ENCODE measurements around the gene WRNIP1.

Gene WRNIP1

DNA sequence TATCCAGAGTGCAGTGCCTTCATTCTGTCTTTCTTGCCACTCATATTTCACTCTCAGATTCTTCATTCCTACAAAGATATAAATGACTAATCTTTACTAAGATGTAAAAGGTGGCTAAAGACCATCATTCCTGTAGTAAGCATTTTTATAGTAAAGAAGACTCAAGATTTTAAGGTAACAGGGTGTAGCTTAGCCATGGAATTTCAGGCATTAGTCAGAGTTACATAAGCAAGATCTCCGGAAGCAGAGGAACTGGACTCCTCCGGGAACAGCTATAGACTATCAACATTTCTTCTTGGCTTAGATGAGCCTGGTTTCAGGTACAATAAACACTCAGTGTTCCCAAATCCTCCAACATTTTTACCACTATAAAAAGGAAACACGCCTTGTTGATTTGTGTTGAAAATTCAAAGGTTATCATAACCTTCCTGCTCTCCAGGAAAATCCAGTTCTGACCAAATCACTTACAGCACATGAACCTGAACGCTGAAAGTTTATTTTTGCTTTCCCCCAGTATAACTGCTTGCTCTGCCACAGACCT, 52.8 kb downstream of the WRNIP1 start:
- Histone ChIP-seq H3F3A (ENCODE audit: insufficient read depth) (no peaks in the 10 kb centered on the region), H3K4me3 (ENCODE audit: insufficient read depth, low read length, poor library complexity, severe bottlenecking) (no peak overlapping the region), H3K27ac (ENCODE audit: low read depth, low read length) (no peak overlapping the region), H3K9ac (ENCODE audit: low read length) (no peak overlapping the region), H3K79me2 (ENCODE audit: insufficient read depth, low read length) (no peaks in the 10 kb centered on the region), H3K9me2 (replicated peaks; ENCODE audit: insufficient read depth, low read length) (no peaks in the 10 kb centered on the region), H3K36me3 (ENCODE audit: low read length) (peaks cover 12% of the 10 kb centered on the region), H3K27me3 (ENCODE audit: low read length) (no peaks in the 10 kb centered on the region), H3K4me2 (ENCODE audit: low read depth, low read length, poor library complexity, severe bottlenecking) (no peak overlapping the region), H4K20me1 (ENCODE audit: low read depth, low read length) (no peaks in the 10 kb centered on the region), H2AFZ (ENCODE audit: low read depth, low read length, severe bottlenecking) (no peak overlapping the region), H3K9me3 (ENCODE audit: insufficient read depth, low read length) (peaks cover 18% of the 10 kb centered on the region)
- no peak for TF ChIP-seq EZH2phosphoT487 (conservative IDR thresholded peaks at IDR 0.05; ENCODE audit: low read length)
- TF ChIP-seq, protein P1, sequence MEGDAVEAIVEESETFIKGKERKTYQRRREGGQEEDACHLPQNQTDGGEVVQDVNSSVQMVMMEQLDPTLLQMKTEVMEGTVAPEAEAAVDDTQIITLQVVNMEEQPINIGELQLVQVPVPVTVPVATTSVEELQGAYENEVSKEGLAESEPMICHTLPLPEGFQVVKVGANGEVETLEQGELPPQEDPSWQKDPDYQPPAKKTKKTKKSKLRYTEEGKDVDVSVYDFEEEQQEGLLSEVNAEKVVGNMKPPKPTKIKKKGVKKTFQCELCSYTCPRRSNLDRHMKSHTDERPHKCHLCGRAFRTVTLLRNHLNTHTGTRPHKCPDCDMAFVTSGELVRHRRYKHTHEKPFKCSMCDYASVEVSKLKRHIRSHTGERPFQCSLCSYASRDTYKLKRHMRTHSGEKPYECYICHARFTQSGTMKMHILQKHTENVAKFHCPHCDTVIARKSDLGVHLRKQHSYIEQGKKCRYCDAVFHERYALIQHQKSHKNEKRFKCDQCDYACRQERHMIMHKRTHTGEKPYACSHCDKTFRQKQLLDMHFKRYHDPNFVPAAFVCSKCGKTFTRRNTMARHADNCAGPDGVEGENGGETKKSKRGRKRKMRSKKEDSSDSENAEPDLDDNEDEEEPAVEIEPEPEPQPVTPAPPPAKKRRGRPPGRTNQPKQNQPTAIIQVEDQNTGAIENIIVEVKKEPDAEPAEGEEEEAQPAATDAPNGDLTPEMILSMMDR (IDR thresholded peaks at IDR 0.05; ENCODE audit: insufficient read depth, low read length, poor library complexity, severe bottlenecking): no peak

DNA sequence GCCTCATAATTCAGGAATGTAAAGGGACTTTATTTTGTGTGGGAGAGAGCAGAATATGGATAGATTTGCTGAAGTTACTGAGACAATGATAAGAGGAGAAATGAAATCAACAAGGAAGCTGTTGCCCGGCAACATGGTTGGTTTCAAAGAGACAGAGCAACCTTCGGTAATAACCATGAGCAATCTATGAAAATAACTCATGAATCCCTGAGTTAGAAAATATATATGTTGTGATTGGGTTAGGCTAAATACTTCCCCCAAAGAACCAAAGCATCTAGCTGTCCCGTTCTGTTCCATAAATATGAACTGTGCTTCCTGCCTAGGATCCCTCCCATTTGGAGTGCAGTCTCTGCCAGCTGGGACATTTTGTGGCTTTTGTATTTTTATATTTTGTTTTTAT, 53.4 kb downstream of the WRNIP1 start:
- TF ChIP-seq EZH2phosphoT487 (conservative IDR thresholded peaks at IDR 0.05; ENCODE audit: low read length): no peak
- TF ChIP-seq, protein P1 (IDR thresholded peaks at IDR 0.05; ENCODE audit: insufficient read depth, low read length, poor library complexity, severe bottlenecking): no peak
- no peak overlapping the region for H3K27ac ChIP-seq (ENCODE audit: low read depth, low read length)
- H3K9ac ChIP-seq (ENCODE audit: low read length): no peak overlapping the region
- H3K4me3 ChIP-seq (ENCODE audit: insufficient read depth, low read length, poor library complexity, severe bottlenecking): no peak overlapping the region
- no peaks in the 10 kb centered on the region for H4K20me1 ChIP-seq (ENCODE audit: low read depth, low read length)
- H3K27me3 ChIP-seq (ENCODE audit: low read length): no peaks in the 10 kb centered on the region
- no peak overlapping the region for H3K4me2 ChIP-seq (ENCODE audit: low read depth, low read length, poor library complexity, severe bottlenecking)
- peaks cover 18% of the 10 kb centered on the region for H3K9me3 ChIP-seq (ENCODE audit: insufficient read depth, low read length)
- H3K9me2 ChIP-seq (replicated peaks; ENCODE audit: insufficient read depth, low read length): no peaks in the 10 kb centered on the region
- H2AFZ ChIP-seq (ENCODE audit: low read depth, low read length, severe bottlenecking): no peak overlapping the region
- no peaks in the 10 kb centered on the region for H3K79me2 ChIP-seq (ENCODE audit: insufficient read depth, low read length)
- peaks cover 12% of the 10 kb centered on the region for H3K36me3 ChIP-seq (ENCODE audit: low read length)
- H3F3A ChIP-seq (ENCODE audit: insufficient read depth): no peaks in the 10 kb centered on the region

DNA sequence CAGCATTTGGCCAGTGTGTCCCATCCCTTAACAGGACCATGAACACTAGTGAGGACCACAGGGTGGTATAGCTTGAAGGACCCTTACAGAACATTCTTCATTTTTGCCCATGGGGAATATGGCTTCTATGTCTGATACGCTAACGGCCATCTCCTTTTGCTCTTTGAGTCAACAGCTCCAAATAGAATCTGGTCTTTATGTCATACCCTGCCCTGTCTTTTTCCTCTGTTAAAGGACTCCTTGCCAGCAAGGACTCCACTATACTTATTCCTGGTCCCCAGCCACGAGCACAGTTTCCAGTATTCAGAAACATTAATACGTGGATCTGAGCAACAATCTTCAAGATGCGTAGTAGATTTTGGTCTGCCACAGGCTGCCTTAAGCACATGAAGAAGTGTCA, 53.9 kb downstream of the WRNIP1 start:
- Histone ChIP-seq H3K79me2 (ENCODE audit: insufficient read depth, low read length) (no peaks in the 10 kb centered on the region), H3K27me3 (ENCODE audit: low read length) (no peaks in the 10 kb centered on the region), H3K27ac (ENCODE audit: low read depth, low read length) (no peak overlapping the region), H3K9ac (ENCODE audit: low read length) (no peak overlapping the region), H3K9me2 (replicated peaks; ENCODE audit: insufficient read depth, low read length) (no peaks in the 10 kb centered on the region), H3K36me3 (ENCODE audit: low read length) (peaks cover 12% of the 10 kb centered on the region), H2AFZ (ENCODE audit: low read depth, low read length, severe bottlenecking) (no peak overlapping the region), H3K9me3 (ENCODE audit: insufficient read depth, low read length) (peaks cover 18% of the 10 kb centered on the region), H3K4me3 (ENCODE audit: insufficient read depth, low read length, poor library complexity, severe bottlenecking) (no peak overlapping the region), H3K4me2 (ENCODE audit: low read depth, low read length, poor library complexity, severe bottlenecking) (no peak overlapping the region), H3F3A (ENCODE audit: insufficient read depth) (no peaks in the 10 kb centered on the region), H4K20me1 (ENCODE audit: low read depth, low read length) (no peaks in the 10 kb centered on the region)
- TF ChIP-seq EZH2phosphoT487 (conservative IDR thresholded peaks at IDR 0.05; ENCODE audit: low read length): no peak
- TF ChIP-seq, protein P1 (IDR thresholded peaks at IDR 0.05; ENCODE audit: insufficient read depth, low read length, poor library complexity, severe bottlenecking): no peak
